K562 (cell line): ENCODE results near the gene DNAJB11. TPM values are rescaled to one million over a fixed set of nuclear protein-coding genes. Genes with fewer than 3 reads are reported as not detected.

Experiments
- BCL6 ChIP-seq: fragments of 250-450 bp; sonication (Bioruptor Pico); IDR thresholded peaks from 2 replicates; pipeline ENCODE4 v1.4.0; 2020
- BRF1 ChIP-seq: IDR thresholded peaks from 3 replicates; pipeline ENCODE4 v1.6.1; 2011; ENCODE audit warnings: borderline replicate concordance, mild to moderate bottlenecking; ENCODE audit not compliant: insufficient read length; ENCODE audit errors: extremely low read depth
- CBX2 ChIP-seq: fragments of 200-600 bp; sonication (generic); IDR thresholded peaks from one replicate; pipeline ENCODE4 v1.6.1; 2012; ENCODE audit warnings: mild to moderate bottlenecking, low read length, inconsistent platforms; ENCODE audit not compliant: insufficient read depth, poor library complexity, severe bottlenecking
- DLX4 ChIP-seq: fragments of 250-450 bp; sonication (Bioruptor Pico); IDR thresholded peaks from 2 replicates; pipeline ENCODE4 v1.6.1; 2021; ENCODE audit warnings: mild to moderate bottlenecking
- EWSR1 ChIP-seq: fragments of 450-650 bp; IDR thresholded peaks from 2 replicates; pipeline ENCODE4 v1.6.1; 2018; ENCODE audit warnings: borderline replicate concordance, mild to moderate bottlenecking, low read depth, moderate library complexity; ENCODE audit not compliant: partially characterized antibody
- FOXK1 ChIP-seq: sonication (generic); formaldehyde crosslinking; IDR thresholded peaks from 2 replicates; pipeline ENCODE4 v1.8.0; 2022; ENCODE audit warnings: missing genetic modification reagents, mild to moderate bottlenecking, borderline replicate concordance
- HNRNPH1 ChIP-seq: fragments of 200-400 bp; formaldehyde crosslinking; optimal IDR thresholded peaks from 2 replicates; pipeline ENCODE3; 2017; ENCODE audit warnings: low read depth, mild to moderate bottlenecking, low read length, moderate library complexity
- HSF4 ChIP-seq: fragments of 250-450 bp; sonication (Bioruptor Pico); IDR thresholded peaks from 2 replicates; pipeline ENCODE4 v2.1.2; 2022; ENCODE audit warnings: mild to moderate bottlenecking, moderate library complexity, borderline replicate concordance
- ILK ChIP-seq: fragments of 450-650 bp; IDR thresholded peaks from 2 replicates; pipeline ENCODE4 v1.6.1; 2016; ENCODE audit warnings: missing genetic modification characterization, low read depth, mild to moderate bottlenecking, missing compliant biosample characterization, moderate library complexity, borderline replicate concordance
- PATZ1 ChIP-seq: fragments of 250-450 bp; sonication (Bioruptor Pico); IDR thresholded peaks from 2 replicates; pipeline ENCODE4 v1.5.0; 2020; ENCODE audit warnings: mild to moderate bottlenecking, borderline replicate concordance
- RBM25 ChIP-seq: fragments of 200-400 bp; formaldehyde crosslinking; IDR thresholded peaks from 2 replicates; pipeline ENCODE4 v1.6.1; 2018; ENCODE audit warnings: low read length, low read depth, moderate library complexity; ENCODE audit not compliant: severe bottlenecking
- RHOXF2B ChIP-seq: fragments of 250-450 bp; sonication (Bioruptor Pico); conservative IDR thresholded peaks from 2 replicates; pipeline ENCODE4 v1.5.1; 2021
- SREBF2 ChIP-seq: sonication (generic); formaldehyde crosslinking; IDR thresholded peaks from 2 replicates; pipeline ENCODE4 v1.4.0; 2020; ENCODE audit warnings: mild to moderate bottlenecking, missing genetic modification reagents
- SRF ChIP-seq, 2 experiments: fragments of 250-450, 450-650 bp in 1 of 2; sonication (Bioruptor Pico) in 1 of 2; sonication (generic) in 1 of 2; formaldehyde crosslinking; IDR thresholded peaks; 2 replicates each; pipeline versions ENCODE4 v1.5.0 to v1.5.1; 2020 to 2022; ENCODE audit warnings: mild to moderate bottlenecking in 1 of 2, missing genetic modification reagents in 1 of 2
- ZBED1 ChIP-seq: IDR thresholded peaks from 2 replicates; pipeline ENCODE4 v1.6.1; 2014
- ZNF197 ChIP-seq: fragments of 200-800 bp; sonication (Bioruptor generic); IDR thresholded peaks from 2 replicates; pipeline ENCODE4 v1.6.1; 2016; ENCODE audit warnings: low read depth, missing genetic modification characterization, missing compliant biosample characterization
- polyA plus RNA-seq, 8 experiments: library from polyadenylated mRNA; depleted of rRNA in 4 of 8; stranded (reverse) in 5 of 8; unstranded in 3 of 8; fragments of >200 nt; fragmentation: Nextera tagmentation in 2 of 8; fragmentation: Illumina TruSeq in 1 of 8; extraction: Ambion mirVana in 2 of 8; extraction: Trizol in 1 of 8; gene quantifications; 2 replicates each; pipeline versions ENCODE4 v1.2.1 to v1.2.3, GENCODE V29; 2011 to 2014; ENCODE audit warnings: inconsistent platforms in 1 of 8, missing spikeins in 1 of 8
- total RNA-seq, 7 experiments: library from RNA; depleted of rRNA in 6 of 7; stranded (reverse); fragments of >200 nt in 6 of 7; fragmentation: Illumina TruSeq in 2 of 7; extraction: Trizol in 2 of 7; gene quantifications; 2 replicates each; pipeline versions ENCODE4 v1.2.1 to v1.2.3, GENCODE V29; 2011 to 2021; ENCODE audit warnings: low replicate concordance in 1 of 7
- TF ChIP-seq, protein P1 (sequence below): fragments of 450-650 bp; IDR thresholded peaks from 2 replicates; pipeline ENCODE4 v1.6.1; 2016; ENCODE audit warnings: low read depth

DNAJB11 gene
- total and polyA plus RNA-seq, 9 of the 15 experiments (the other 6 are each of a cell fraction or from before 2014, with no cell fraction given) = 14.8 to 74.7 (median 63.8) TPM

DNA sequence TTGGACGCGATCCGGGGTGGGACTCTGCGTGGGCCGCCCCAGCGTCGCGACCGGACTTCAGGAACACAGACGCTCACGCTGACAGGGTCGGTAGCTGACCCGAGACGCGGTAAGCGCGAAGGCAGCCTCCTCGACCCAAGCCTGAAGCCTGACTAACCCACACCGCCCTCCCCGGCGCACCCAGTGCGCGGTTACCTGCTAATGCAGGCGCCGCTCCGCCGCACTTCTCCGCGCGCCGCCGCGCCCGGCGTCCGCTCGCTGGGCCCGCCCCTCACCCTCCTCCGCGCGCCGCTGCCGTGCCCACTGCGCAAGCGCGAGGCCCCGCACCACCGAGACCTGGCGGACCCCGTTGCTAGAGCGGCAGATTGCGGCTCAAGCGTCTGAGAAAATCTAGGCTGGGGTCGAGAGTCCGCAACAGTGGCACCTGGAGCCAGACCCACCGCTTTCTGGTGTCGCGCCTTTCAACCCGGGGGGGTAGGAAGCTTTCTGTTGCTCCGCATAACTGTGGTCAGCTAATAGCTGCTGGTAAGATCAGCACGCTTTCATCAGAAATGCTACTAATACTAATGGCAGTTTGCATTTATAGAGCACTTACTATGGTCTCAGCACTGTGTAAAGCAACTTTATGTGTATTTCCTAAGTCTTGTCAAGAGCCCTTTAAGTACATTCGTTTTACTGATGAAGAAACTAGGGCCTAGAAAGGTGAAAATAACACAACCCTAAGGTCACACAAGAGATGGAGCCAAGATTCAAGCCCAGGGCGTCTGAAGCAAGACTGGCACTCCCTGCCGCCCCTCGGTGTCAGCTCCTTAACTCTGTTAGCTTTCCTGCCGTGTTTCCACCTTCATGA, 3.2 kb upstream of the DNAJB11 start, which contains the start of gene TBCCD1 (continued):
- TF ChIP-seq DLX4 (CRISPR knock-in tag) (no peak), BCL6 (CRISPR knock-in tag) (no peak), FOXK1 (CRISPR knock-in tag) (no peak), ILK (tag) (no peak), SREBF2 (CRISPR knock-in tag) (no peak), CBX2 (no peak), HNRNPH1 (no peak), ZBED1 (no peak), BRF1 (no peak), RHOXF2B (CRISPR knock-in tag) (no peak), ZNF197 (CRISPR knock-in tag) (no peak), PATZ1 (CRISPR knock-in tag) (no peak), HSF4 (CRISPR knock-in tag) (0 out of 2 replicates have a peak, but pooled peaks have one; percentile 4), SRF (CRISPR knock-in tag; IDR thresholded peaks at IDR 0.05) (no peak), RBM25 (no peak), EWSR1 (no peak)
- TF ChIP-seq, protein P1, sequence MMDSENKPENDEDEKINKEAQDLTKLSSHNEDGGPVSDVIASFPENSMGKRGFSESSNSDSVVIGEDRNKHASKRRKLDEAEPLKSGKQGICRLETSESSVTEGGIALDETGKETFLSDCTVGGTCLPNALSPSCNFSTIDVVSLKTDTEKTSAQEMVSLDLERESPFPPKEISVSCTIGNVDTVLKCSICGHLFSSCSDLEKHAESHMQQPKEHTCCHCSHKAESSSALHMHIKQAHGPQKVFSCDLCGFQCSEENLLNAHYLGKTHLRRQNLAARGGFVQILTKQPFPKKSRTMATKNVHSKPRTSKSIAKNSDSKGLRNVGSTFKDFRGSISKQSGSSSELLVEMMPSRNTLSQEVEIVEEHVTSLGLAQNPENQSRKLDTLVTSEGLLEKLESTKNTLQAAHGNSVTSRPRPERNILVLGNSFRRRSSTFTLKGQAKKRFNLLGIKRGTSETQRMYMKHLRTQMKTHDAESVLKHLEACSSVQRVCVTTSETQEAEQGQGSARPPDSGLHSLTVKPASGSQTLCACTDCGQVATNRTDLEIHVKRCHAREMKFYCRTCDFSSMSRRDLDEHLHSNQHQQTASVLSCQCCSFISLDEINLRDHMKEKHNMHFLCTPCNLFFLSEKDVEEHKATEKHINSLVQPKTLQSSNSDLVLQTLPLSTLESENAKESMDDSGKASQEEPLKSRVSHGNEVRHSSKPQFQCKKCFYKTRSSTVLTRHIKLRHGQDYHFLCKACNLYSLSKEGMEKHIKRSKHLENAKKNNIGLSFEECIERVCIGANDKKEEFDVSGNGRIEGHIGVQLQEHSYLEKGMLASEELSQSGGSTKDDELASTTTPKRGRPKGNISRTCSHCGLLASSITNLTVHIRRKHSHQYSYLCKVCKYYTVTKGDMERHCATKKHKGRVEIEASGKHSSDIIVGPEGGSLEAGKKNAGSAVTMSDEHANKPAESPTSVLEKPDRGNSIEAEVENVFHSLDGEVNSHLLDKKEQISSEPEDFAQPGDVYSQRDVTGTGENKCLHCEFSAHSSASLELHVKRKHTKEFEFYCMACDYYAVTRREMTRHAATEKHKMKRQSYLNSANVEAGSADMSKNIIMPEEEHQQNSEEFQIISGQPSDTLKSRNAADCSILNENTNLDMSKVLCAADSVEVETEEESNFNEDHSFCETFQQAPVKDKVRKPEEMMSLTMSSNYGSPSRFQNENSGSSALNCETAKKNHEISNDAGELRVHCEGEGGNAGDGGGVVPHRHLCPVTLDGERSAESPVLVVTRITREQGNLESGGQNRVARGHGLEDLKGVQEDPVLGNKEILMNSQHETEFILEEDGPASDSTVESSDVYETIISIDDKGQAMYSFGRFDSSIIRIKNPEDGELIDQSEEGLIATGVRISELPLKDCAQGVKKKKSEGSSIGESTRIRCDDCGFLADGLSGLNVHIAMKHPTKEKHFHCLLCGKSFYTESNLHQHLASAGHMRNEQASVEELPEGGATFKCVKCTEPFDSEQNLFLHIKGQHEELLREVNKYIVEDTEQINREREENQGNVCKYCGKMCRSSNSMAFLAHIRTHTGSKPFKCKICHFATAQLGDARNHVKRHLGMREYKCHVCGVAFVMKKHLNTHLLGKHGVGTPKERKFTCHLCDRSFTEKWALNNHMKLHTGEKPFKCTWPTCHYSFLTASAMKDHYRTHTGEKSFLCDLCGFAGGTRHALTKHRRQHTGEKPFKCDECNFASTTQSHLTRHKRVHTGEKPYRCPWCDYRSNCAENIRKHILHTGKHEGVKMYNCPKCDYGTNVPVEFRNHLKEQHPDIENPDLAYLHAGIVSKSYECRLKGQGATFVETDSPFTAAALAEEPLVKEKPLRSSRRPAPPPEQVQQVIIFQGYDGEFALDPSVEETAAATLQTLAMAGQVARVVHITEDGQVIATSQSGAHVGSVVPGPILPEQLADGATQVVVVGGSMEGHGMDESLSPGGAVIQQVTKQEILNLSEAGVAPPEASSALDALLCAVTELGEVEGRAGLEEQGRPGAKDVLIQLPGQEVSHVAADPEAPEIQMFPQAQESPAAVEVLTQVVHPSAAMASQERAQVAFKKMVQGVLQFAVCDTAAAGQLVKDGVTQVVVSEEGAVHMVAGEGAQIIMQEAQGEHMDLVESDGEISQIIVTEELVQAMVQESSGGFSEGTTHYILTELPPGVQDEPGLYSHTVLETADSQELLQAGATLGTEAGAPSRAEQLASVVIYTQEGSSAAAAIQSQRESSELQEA = no peak
